Colon (tissue), 2 donors: ENCODE data around the gene GAA.
"Not testable (repeated sequence)": the region's sequence is repeated elsewhere in the genome, so short reads cannot be mapped to it uniquely, and the experiment has no call there.

Source experiments
- FAIRE-seq: peaks from 2 replicates; lab custom pipeline; 2012; peaks lifted over from hg19 to GRCh38; lab: Jason Lieb, UNC
- donor health status: control.
- donor health status: control.

GAA gene

DNA sequence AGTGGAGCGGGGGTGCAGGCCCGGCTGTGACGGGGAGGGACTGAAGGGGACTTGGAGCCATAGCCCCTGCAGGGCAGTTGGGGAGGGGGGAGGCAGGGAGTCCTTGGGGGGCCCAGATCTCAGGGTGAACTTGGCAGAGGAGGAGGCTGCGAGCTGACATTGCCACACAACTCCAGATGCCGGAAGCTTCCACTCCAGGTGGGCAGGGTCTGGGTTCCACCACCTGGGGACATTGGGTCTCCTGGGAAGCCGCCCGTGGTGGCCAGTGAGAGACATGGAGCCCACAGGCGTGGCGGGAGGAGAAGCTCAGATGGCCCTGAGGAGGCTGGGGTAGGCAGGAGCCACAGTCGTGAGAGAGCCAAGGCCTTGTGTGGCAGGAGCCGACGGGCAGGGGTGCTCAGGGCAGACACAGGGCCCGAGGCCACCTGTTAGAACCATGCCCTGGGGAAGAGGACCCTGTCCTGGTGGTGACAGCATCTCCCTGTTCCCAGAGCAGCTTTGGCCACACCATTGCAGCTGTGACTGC, 18.2 kb upstream of the GAA start:
- no peak for FAIRE-seq

DNA sequence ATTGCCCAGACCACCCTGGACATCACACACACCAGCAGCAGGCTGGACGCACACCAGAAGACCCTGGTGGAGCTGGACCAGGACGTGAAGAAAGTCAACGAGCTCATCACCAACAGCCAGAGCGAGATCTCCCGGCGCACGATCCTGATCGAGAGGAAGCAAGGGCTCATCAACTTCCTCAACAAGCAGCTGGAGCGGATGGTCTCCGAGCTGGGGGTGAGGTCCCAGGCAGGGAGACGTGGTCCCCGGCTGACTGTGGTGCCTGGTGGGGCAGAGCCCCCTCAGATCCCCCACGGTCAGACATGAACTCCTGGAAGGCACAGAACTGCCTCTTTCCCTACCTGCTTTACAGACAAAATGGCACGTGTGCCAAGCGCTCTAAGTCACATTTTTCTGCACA, 16.6 kb upstream of the GAA start:
- FAIRE-seq = no peak

DNA sequence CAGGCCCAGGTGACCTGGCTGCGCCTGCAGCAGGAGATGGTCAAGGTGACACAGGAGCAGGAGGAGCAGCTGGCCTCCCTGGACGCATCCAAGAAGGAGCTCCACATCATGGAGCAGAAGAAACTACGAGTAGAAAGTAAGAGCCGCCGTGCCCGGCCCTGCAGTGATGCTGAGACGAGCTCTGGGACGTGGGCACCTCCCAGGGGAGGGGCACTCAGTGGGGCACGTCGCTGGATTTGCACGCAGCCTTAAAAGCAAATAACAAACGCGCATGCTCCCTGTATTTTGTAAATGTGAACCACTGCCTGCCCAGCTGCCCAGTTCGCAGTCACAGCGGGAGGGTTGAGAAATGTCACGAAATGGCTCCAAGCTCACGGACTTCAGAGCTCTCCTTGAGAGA, 15.3 kb upstream of the GAA start:
- no peak for FAIRE-seq

DNA sequence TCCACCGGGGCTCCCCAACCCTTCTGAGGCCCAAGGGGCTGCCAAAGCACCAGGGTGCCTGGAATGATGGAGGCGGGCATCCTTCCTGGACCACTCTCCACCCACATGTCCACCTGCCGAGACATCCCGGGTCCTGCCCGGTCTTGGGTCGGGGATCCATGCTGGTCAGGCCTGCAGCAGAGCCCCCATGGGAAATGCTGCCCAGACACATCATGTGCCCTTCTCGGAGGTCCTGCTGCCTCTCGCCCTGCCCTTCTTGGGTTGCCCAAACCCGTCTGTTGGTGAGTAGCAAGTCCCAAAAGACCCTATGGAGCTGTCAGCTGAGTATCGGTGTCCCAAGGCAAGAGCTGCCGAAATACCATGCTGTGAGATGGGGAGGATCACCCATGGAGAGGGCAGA, 14.8 kb upstream of the GAA start:
- FAIRE-seq = no peak

DNA sequence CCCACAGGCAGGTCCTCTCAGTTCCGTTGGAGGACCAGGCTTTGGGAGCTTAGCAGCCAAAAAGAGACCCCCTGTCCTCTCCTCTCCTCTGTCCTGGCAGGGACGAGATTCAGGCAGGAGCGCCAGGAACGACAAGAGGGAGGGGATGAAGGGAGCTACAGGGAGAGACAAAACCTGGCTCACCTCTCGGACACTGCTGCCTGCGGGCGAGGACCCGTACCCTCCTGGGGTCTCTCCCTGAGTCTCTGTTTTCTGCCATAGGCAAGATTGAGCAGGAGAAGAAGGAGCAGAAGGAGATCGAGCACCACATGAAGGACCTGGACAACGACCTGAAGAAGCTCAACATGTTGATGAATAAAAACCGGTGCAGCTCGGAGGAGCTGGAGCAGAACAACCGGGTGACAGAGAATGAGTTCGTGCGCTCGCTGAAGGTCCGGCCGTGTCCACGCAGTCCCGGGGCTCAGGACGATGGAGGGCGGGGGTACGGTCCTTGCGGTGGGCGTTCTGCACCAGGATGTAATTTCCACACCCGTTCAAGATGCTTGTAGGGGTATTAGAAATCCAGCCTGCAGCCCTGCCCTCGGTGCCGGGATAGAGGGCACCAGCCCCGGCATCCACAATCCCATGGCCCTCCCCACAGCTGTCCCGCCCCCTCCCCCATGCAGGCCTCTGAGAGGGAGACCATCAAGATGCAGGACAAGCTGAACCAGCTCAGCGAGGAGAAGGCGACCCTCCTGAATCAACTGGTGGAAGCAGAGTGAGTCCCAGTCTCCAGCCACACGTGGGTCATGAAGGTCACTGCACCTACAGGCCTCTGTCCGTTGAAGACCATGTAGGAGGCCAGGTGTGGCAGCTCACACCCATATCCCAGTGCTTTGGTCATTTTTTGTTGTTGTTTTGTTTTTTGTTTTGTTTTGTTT, 13.8 kb upstream of the GAA start:
- FAIRE-seq = no peak

DNA sequence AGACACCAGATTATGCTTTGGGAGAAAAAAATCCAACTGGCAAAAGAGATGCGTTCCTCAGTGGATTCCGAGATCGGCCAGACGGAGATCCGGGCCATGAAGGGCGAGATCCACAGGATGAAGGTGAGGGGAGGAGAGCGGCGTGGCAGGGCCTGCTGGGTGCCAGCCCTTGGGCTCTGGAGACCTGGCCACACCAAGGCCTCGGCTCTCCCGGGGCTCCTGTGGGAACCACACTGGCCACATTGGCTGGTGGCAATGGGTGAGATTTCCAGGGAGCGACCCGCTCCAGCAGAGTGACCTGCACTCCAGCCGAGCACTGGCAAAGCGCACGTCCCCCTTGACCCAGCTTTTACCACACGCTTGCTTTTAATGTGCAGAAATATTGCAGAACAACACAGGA, 11.6 kb upstream of the GAA start:
- no peak for FAIRE-seq

DNA sequence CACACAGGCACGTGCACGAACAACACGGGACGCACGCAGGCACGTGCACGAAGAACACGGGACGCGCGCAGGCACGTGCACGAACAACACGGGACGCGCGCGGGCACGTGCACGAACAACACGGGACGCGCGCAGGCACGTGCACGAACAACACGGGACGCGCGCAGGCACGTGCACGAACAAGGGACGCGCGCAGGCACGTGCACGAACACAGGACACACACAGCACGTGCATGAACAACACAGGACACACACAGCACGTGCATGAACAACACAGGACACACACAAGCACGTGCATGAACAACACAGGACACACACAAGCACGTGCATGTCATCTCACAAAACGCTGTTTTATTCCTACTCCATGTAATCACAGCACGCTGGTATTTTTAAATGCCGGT, 11.2 kb upstream of the GAA start:
- not testable (repeated sequence) for FAIRE-seq

DNA sequence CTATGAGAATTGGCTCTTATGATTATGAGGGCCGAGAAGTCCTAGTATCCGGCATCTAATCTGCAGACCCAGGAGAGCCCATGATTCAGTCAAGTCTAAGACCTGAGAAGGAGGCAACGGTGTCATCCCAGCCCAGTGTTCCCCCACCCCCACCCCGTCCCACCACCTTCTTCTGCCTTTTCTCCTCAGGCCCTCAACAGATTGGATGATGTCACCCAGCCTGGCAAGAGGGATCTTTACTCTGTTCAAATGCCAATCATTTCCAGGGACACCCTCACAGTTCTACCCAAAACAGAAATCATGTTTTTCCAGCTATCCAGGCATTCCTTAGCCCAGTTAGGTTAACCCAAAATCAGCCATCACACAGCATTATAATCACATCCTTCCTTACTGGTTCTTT, 10.0 kb upstream of the GAA start:
- FAIRE-seq = no peak

DNA sequence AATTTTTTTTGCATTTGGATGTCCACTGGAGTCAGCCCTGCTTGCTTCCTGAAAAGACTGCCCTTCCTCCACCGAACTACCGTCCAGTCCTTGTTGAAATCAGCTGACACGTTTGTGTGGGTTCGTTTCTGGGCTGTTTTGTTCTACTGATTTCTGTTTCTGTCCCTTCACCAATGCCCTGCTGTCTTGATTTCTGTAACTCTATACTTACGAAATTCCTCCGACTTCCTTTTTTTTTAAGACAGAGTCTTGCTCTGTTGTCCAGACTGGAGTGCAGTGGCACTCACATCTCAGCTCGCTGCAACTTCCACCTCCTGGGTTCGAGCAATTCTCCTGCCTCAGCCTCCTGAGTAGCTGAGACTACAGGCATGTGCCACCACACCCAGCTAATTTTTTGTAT, 8.4 kb upstream of the GAA start:
- FAIRE-seq = no peak

DNA sequence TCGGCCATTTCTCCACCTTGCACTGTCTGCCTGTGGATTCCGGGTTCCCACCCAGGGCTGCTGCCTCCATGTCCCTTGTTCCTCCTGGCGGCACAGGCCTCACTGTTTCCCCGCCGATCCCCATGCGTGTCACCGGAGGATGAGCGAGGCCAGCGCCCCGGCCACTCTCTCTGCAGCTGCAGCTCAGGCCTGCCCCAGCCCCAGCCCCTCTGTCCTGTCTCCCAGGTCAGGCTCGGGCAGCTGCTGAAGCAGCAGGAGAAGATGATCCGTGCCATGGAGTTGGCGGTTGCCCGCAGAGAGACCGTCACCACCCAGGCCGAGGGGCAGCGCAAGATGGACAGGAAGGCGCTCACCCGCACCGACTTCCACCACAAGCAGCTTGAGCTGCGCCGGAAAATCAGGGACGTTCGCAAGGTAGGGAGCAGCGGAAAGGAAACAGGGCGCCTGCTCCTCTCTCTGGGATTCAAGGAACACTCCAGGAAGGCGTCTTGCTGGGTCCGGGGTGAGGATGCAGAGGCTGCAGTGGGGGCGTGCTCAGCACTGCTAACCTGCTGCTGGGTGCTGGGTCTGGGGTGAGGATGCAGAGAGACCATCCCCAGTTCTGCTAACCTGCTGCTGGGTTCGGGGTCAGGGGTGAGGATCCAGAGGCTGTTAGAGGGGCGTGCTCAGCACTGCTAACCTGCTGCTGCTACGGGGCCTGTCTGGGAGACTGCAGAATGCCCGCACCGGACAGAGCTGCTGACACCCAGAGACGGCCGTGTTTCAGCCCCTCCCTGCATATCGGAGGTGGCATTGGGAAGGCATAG, 6.1 kb upstream of the GAA start:
- no peak for FAIRE-seq

DNA sequence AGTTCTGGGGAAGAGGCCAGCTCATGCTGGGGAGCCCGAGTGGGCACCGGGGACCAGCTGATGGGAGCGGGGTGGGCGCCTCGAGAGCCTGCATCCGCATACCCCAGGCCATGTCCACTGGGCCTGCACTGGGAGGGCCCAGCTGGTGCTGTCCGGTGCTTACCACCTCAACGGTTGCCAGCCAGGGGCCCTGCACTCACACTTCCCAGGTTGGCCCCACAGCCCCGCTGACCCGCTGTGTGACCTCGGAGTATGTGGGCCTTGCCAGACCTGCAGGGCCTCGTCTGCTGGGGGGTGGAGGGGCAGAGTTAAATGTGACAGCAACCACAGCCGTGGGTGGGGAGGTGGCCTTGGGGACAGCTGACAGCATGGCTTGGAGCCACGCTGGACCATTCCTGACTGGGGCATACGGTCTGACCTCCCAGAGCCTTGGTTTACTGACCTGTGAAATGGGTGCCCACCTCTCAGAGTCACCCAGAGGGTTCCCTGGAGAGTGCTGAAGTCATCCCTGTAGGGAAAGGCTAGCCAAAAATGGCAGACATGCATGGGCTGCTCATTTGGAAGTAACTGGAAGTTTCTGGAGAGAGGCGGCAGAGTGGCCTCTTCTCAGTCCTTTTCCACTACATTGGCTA, 5.4 kb upstream of the GAA start:
- no peak for FAIRE-seq

DNA sequence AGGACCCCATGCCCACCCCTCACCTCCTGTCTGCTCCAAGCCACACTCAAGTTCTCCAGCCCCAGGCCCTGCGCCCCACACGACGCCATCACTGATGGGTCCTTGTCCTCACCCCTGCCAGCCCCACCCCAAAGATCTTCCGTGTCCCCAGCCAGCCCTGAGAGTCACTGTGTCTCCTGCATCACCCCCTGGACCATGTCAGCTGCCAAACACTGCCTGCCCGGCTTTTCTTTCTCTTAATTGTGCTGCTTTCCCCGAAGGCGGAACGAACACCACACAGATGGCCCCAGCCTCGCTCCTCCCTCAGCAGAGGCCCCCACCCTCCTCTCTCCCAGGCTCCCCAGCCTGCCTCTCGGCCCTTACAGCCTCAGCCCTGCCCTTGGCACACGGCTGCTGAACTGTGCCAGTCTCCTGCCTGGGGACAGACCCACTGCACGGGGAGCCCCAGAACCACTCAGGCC, 4.8 kb upstream of the GAA start:
- FAIRE-seq = no peak

DNA sequence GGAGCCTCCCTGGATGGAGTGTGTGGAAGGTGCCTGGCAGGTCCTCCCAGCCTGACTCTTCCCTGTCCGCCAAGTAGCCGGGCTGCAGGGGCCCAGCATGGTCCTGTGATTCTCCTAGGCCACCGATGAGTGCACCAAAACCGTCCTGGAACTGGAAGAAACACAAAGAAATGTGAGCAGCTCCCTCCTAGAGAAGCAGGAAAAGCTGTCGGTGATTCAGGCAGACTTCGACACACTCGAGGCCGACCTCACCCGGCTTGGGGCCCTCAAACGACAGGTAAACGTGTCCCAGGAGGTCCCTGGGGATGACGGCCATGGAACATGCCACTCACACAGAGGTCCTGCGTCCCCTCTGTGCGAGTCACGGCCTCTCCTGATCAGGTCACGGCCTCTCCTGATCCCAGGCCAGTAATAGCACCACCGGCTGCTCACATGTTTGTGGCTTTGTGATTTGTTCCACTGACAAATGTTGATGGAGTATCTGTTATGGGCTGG, 4.2 kb upstream of the GAA start:
- FAIRE-seq = no peak

DNA sequence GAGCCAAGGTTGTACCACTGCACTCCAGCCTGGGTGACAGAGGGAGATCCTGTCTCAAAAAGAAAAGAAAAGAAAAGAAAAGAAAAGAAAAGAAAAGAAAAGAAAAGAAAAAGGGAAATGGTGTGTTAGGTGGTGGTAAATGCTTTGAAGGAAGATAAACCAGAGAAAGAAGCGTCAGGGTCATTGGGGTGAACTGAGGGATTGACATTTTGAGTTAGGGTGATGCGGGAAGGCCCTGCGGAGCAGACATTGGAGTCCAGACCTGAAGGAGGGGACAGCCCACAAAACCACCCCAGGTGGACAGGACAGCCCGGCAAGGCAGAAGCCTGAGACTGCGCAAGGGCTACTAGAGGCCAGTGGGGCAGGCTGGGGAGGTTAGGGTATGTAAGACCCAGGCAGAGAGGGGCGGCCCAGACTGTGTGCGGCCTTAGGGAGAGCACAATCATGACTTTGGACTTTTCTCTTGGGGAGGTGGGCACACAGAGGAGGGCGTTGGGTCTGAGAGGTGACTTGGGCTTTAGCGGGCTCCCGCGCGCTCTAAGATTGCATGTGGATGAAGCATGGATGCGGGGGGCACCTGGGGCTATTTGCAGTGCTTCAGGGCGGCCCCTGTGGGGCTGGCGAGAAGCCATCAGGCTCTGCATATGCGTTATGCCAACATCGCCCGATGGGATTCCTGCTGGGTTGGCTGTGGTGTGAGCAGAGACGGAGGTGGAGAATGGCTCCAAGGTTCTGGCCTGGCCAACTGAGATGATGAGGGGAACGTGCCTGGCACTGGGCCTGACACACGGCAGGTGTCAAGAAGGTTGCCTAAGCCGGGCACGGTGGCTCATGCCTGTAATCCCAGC, 3.3 kb upstream of the GAA start:
- no peak for FAIRE-seq

DNA sequence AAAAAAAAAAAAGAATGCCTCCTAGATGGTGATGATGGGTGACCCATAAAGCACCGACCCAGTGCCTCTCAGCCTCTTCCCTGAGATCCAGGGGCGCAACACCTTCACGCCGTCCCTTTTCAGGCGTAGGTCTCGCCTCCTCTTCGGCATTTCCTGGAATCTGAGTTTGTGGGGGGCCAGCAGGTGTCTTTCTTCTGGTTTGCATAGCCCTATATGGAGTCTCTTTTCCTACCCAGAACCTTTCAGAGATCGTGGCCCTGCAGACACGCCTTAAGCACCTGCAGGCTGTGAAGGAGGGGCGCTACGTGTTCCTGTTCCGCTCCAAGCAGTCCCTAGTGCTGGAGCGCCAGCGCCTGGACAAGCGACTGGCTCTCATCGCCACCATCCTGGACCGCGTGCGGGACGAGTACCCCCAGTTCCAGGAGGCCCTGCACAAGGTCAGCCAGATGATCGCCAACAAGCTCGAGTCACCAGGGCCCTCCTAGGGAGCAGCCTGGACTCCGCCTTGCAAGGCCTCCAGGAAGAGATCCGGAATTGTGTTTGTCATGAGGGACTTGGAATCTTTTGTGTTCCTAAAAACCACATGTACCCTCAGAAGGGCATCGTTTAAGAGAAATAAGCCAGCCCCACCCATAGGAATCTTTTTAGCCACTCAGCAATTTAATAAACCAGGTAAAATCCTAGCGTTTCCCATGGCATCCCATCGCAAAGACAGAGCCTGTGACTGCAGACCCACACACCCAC, 1.9 kb upstream of the GAA start:
- FAIRE-seq = no peak

DNA sequence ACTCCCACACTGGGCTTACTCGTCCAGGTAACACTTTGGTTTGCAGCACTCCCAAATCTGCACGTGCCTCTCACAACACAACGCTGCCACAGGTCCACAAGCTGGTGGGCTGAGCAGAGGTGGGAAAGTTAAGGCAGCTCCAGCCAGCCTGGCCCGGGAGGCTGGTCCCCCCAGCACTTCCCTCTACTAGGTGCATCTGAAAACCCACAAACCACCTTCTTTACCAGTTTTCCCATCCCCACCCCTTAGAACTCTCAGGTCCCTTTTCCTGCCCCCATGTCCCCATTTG, 1.4 kb upstream of the GAA start:
- no peak for FAIRE-seq

DNA sequence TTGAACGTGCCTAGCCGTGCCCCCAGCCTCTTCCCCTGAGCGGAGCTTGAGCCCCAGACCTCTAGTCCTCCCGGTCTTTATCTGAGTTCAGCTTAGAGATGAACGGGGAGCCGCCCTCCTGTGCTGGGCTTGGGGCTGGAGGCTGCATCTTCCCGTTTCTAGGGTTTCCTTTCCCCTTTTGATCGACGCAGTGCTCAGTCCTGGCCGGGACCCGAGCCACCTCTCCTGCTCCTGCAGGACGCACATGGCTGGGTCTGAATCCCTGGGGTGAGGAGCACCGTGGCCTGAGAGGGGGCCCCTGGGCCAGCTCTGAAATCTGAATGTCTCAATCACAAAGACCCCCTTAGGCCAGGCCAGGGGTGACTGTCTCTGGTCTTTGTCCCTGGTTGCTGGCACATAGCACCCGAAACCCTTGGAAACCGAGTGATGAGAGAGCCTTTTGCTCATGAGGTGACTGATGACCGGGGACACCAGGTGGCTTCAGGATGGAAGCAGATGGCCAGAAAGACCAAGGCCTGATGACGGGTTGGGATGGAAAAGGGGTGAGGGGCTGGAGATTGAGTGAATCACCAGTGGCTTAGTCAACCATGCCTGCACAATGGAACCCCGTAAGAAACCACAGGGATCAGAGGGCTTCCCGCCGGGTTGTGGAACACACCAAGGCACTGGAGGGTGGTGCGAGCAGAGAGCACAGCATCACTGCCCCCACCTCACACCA, 724 bp downstream of the GAA start:
- no peak for FAIRE-seq

DNA sequence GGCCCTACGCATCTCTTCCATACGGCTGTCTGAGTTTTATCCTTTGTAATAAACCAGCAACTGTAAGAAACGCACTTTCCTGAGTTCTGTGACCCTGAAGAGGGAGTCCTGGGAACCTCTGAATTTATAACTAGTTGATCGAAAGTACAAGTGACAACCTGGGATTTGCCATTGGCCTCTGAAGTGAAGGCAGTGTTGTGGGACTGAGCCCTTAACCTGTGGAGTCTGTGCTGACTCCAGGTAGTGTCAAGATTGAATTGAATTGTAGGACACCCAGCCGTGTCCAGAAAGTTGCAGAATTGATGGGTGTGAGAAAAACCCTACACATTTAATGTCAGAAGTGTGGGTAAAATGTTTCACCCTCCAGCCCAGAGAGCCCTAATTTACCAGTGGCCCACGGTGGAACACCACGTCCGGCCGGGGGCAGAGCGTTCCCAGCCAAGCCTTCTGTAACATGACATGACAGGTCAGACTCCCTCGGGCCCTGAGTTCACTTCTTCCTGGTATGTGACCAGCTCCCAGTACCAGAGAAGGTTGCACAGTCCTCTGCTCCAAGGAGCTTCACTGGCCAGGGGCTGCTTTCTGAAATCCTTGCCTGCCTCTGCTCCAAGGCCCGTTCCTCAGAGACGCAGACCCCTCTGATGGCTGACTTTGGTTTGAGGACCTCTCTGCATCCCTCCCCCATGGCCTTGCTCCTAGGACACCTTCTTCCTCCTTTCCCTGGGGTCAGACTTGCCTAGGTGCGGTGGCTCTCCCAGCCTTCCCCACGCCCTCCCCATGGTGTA, 1.5 kb downstream of the GAA start:
- no peak for FAIRE-seq

DNA sequence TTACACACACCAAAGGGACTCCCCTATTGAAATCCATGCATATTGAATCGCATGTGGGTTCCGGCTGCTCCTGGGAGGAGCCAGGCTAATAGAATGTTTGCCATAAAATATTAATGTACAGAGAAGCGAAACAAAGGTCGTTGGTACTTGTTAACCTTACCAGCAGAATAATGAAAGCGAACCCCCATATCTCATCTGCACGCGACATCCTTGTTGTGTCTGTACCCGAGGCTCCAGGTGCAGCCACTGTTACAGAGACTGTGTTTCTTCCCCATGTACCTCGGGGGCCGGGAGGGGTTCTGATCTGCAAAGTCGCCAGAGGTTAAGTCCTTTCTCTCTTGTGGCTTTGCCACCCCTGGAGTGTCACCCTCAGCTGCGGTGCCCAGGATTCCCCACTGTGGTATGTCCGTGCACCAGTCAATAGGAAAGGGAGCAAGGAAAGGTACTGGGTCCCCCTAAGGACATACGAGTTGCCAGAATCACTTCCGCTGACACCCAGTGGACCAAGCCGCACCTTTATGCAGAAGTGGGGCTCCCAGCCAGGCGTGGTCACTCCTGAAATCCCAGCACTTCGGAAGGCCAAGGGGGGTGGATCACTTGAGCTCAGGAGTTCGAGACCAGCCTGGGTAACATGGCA, 2.2 kb downstream of the GAA start:
- FAIRE-seq = no peak
